GM18951 (cell line): Measurements from ENCODE around the gene CEACAM8.

Experiments
- POLR2A ChIP-seq: IDR thresholded peaks from 4 replicates; pipeline ENCODE4 v1.6.1; 2011; ENCODE audit warnings: mild to moderate bottlenecking; ENCODE audit not compliant: insufficient read length, insufficient read depth; ENCODE audit errors: extremely low read depth
- in situ Hi-C: fragments of 300-500 bp; cut with MboI; formaldehyde crosslinking; loops from one replicate; pipeline ENCODE4 v1.12.0; 2022; ENCODE audit warnings: low sequenced_read_pairs, mixed read lengths, inconsistent platforms; ENCODE audit not compliant: unreplicated experiment

The CEACAM8 gene

GRCh38 chr19:42601811-42602443 is 7.2 kb upstream of the CEACAM8 start:
- TF ChIP-seq POLR2A: no peak

GRCh38 chr19:42596391-42597072 is 1.8 kb upstream of the CEACAM8 start:
- in situ Hi-C loops: no loop called here
- TF ChIP-seq POLR2A: no peak

More at GRCh38 chr19:42601811-42602443, 7.2 kb upstream of the CEACAM8 start:
- in situ Hi-C loops: no loop called here

GRCh38 chr19:42595550-42596172 is 937 bp upstream of the CEACAM8 start:
- TF ChIP-seq POLR2A: no peak
- in situ Hi-C loops: no loop called here

GRCh38 chr19:42589792-42590191 is 4.9 kb downstream of the CEACAM8 start:
- in situ Hi-C loops: no loop called here
- TF ChIP-seq POLR2A: no peak

- no peak for TF ChIP-seq POLR2A
- in situ Hi-C loops: no loop called here
These were observed 10.3 kb downstream of the CEACAM8 start for GRCh38 chr19:42584466-42584865.

GRCh38 chr19:42577016-42577415 is 17.7 kb downstream of the CEACAM8 start:
- in situ Hi-C loops: no loop called here
- TF ChIP-seq POLR2A: no peak

- TF ChIP-seq POLR2A: no peak
- in situ Hi-C loops: no loop called here
These were observed 18.5 kb downstream of the CEACAM8 start for GRCh38 chr19:42576241-42576640.

- in situ Hi-C loops: no loop called here
These were observed 21.1 kb downstream of the CEACAM8 start for GRCh38 chr19:42573642-42574041.

GRCh38 chr19:42571116-42571515 is 23.6 kb downstream of the CEACAM8 start:
- in situ Hi-C loops: no loop called here
- no peak for TF ChIP-seq POLR2A

More at GRCh38 chr19:42573642-42574041, 21.1 kb downstream of the CEACAM8 start:
- no peak for TF ChIP-seq POLR2A

GRCh38 chr19:42569193-42569592 is 25.5 kb downstream of the CEACAM8 start:
- in situ Hi-C loops: no loop called here

GRCh38 chr19:42568006-42568405 is 26.7 kb downstream of the CEACAM8 start:
- in situ Hi-C loops: no loop called here
- no peak for TF ChIP-seq POLR2A

More at GRCh38 chr19:42569193-42569592, 25.5 kb downstream of the CEACAM8 start:
- no peak for TF ChIP-seq POLR2A

GRCh38 chr19:42567567-42567966 is 27.2 kb downstream of the CEACAM8 start:
- in situ Hi-C loops: no loop called here
- no peak for TF ChIP-seq POLR2A

- no peak for TF ChIP-seq POLR2A
- in situ Hi-C loops: no loop called here
These were observed 31.1 kb downstream of the CEACAM8 start for GRCh38 chr19:42563352-42564210.
